Uterus (tissue), 4 donors: Measurements from ENCODE around the gene PCED1A. TPM values are rescaled to one million over a fixed set of nuclear protein-coding genes. Genes with fewer than 3 reads are reported as not detected.

Experiments
- DNase-seq, 2 donors: peaks; one replicate each; pipeline ENCODE4 v3.0.0-alpha.2; 2019 to 2020
- H3K27ac ChIP-seq, 2 donors: fragments of 200-600 bp; sonication (generic); 1 replicate in 1 of 2; 2 replicates in 1 of 2; pipeline ENCODE4 v1.5.1; 2016 to 2018
- H3K27me3 ChIP-seq, 2 donors: fragments of 200-600 bp; sonication (generic); one replicate each; pipeline ENCODE4 v1.5.1; 2018 to 2019; ENCODE audit warnings: control low read depth in 1 of 2
- H3K36me3 ChIP-seq, 2 donors: fragments of 200-600 bp; sonication (generic); one replicate each; pipeline ENCODE4 v1.5.1; 2019; ENCODE audit warnings: control low read depth in 1 of 2
- H3K4me1 ChIP-seq, 2 donors: fragments of 200-600 bp; sonication (generic); one replicate each; pipeline ENCODE4 v1.5.1; 2018 to 2019; ENCODE audit warnings: control low read depth in 1 of 2
- H3K4me3 ChIP-seq, 2 donors: fragments of 200-600 bp; sonication (generic); 1 replicate in 1 of 2; 2 replicates in 1 of 2; pipeline ENCODE4 v1.5.1; 2018 to 2019; ENCODE audit warnings: mild to moderate bottlenecking in 1 of 2
- H3K9me3 ChIP-seq, 2 donors: fragments of 200-600 bp; sonication (generic); one replicate each; pipeline ENCODE4 v1.5.1; 2019; ENCODE audit warnings: control low read depth in 1 of 2
- POLR2A ChIP-seq, 2 donors: fragments of 450-650 bp; IDR thresholded peaks; one replicate each; pipeline ENCODE4 v1.6.1; 2016; ENCODE audit warnings: antibody characterized with exemption in 2 of 2, mild to moderate bottlenecking in 1 of 2, moderate library complexity in 1 of 2
- intact Hi-C: fragments of 100-400 bp; cut with DNase I; formaldehyde crosslinking; loops from one replicate; pipeline ENCODE4 v1.15.1; 2023; ENCODE audit warnings: low total_unique reads
- total RNA-seq, 4 donors: library from RNA; depleted of rRNA in 3 of 4; stranded (reverse); fragments of >200 nt in 3 of 4; gene quantifications; one replicate each; pipeline versions ENCODE4 v1.1.0 to v1.2.4, GENCODE V29; 2014 to 2023
- TF ChIP-seq, protein P1 (sequence below), 4 experiments: fragments of 200-600 bp in 2 of 4; fragments of 450-650 bp in 2 of 4; sonication (generic) in 2 of 4; IDR thresholded peaks; one replicate each; pipeline ENCODE4 v1.5.1; 2016 to 2019; ENCODE audit warnings: antibody characterized with exemption in 4 of 4, mild to moderate bottlenecking in 2 of 4, moderate library complexity in 1 of 4
- donor health status: DM: yes; HTN: yes; CAD: no.

PCED1A gene
- total RNA-seq, 4 donors from 2014 or later = 13.5 to 43.6 (median 31.3) TPM

DNA sequence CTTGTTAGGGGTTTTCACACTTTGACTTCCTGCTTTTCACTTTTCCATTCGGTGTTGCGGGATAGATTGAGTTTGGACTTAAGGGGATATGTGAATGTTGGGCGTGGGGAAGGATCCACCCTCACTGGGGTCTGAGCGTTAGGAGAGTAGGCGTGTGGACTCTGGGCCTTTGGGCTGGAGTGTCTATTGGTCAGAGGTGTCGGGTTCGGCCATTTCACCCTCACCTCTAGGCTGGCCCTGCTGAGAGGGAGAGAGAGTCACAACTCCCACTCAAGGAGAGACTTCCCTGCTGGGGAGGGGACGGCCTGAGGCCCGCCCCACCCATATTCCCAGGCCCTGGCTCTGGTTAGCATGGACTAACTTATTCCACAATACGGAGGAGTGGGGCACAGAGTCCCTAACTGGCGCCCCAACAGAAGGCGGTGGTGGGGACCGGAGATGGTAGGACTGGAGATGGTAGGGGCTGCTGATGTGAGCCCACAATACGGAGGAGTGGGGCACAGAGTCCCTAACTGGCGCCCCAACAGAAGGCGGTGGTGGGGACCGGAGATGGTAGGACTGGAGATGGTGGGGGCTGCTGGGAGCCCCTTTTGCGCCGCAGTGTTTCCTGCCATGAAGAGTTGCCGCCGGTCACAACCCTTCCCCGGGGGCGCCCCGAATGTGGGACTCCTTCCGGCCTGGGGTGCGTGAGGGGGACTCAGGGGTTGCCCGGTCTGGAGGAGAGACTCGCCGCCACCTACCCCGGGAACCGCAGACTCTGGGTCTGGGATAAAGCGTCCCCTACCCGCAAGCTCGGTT, 31.4 kb upstream of the PCED1A start:
- no peaks in the 10 kb centered on the region for H3K9me3 ChIP-seq
- H3K4me1 ChIP-seq = no peaks in the 10 kb centered on the region
- TF ChIP-seq, protein P1, sequence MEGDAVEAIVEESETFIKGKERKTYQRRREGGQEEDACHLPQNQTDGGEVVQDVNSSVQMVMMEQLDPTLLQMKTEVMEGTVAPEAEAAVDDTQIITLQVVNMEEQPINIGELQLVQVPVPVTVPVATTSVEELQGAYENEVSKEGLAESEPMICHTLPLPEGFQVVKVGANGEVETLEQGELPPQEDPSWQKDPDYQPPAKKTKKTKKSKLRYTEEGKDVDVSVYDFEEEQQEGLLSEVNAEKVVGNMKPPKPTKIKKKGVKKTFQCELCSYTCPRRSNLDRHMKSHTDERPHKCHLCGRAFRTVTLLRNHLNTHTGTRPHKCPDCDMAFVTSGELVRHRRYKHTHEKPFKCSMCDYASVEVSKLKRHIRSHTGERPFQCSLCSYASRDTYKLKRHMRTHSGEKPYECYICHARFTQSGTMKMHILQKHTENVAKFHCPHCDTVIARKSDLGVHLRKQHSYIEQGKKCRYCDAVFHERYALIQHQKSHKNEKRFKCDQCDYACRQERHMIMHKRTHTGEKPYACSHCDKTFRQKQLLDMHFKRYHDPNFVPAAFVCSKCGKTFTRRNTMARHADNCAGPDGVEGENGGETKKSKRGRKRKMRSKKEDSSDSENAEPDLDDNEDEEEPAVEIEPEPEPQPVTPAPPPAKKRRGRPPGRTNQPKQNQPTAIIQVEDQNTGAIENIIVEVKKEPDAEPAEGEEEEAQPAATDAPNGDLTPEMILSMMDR (IDR thresholded peaks at IDR 0.05) = no peak
- TF ChIP-seq POLR2A (IDR thresholded peaks at IDR 0.05) = no peak
- H3K27me3 ChIP-seq = no peaks in the 10 kb centered on the region
- H3K4me3 ChIP-seq = peak overlapping the region; percentile 58 to 81
- intact Hi-C loops = no loop called here
- no peak for DNase-seq
- no peaks in the 10 kb centered on the region for H3K36me3 ChIP-seq
- H3K27ac ChIP-seq = no peak overlapping the region

DNA sequence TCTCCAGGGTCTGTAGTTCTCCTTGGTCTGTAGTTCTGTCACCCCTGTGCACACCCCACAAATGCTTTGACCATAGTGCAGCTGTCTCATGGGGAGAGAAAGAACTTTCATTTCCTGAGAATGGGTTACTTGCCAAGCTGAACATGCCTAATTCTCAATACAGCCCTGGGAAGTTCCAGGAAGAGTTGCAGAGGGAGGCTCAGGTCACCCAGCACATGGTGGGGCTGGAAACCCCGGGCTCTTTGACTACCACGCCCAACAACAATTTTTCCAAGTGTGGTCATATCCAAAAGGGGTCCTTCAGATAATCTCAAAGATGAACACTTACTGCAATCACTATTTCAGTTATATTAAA, 30.6 kb upstream of the PCED1A start:
- Histone ChIP-seq H3K27me3 (no peaks in the 10 kb centered on the region), H3K4me3 (no peak overlapping the region), H3K36me3 (no peaks in the 10 kb centered on the region), H3K27ac (no peak overlapping the region), H3K4me1 (no peaks in the 10 kb centered on the region), H3K9me3 (no peaks in the 10 kb centered on the region)
- no peak for DNase-seq
- intact Hi-C loops = no loop called here
- TF ChIP-seq POLR2A (IDR thresholded peaks at IDR 0.05) = no peak
- TF ChIP-seq, protein P1 (IDR thresholded peaks at IDR 0.05) = no peak

DNA sequence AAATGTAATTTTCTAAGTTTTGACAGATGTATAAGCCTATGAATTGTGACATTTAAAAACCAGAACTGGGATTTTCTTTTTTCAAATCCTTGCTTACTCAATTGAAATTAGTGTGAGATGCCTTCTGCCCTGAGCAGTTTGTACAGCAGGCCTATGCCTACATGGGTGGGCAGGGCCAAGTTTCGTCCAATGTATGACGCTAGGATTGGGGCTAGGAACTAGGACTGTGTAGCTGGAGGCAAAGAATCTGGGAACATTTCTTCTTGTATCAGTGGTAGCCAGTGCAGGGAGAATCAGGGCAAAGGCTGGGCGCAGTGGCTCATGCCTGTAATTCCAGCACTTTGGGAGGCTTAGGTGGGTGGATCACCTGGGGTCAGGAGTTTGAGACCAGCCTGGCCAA, 28.9 kb upstream of the PCED1A start:
- no peaks in the 10 kb centered on the region for H3K27me3 ChIP-seq
- H3K36me3 ChIP-seq = no peaks in the 10 kb centered on the region
- H3K9me3 ChIP-seq = no peaks in the 10 kb centered on the region
- intact Hi-C loops = no loop called here
- H3K4me3 ChIP-seq = no peak overlapping the region
- H3K27ac ChIP-seq = no peak overlapping the region
- H3K4me1 ChIP-seq = no peaks in the 10 kb centered on the region
- no peak for DNase-seq
- TF ChIP-seq, protein P1 (IDR thresholded peaks at IDR 0.05) = no peak
- no peak for TF ChIP-seq POLR2A (IDR thresholded peaks at IDR 0.05)

DNA sequence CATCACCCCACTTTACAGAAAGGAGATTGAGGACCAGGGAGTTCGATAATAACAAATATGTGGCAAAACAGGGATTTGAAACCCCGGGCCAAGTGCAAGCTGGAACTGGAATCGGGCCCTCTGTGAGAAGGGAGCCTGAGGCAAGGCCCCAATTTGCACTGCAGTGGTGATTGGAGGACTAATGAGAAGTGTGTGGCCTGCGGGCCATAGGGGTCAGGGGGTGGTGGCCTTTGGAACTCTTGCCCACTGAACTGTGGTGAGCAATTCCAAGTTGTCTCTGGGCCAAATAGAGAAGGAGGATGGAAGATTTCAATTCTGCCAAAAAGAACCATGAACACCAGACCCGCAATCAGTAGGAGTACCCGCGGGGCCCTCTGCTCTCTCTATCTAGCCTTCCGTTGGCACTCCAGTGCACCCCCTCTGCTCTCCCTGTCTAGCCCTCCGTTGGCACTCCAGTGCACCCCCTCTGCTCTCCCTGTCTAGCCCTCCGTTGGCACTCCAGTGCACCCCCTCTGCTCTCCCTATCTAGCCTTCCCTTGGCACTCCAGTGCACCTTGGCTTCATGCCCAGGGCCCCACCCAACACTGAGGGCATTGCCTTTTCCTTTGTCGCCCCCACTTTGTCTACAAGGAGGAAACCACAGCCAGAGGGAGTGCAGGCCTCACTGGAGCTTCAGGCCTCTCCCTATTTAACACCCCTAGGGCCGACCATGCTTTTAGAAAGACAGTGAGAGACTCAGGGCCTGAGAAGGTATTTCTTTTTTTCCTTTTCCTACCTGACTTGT, 26.8 kb upstream of the PCED1A start:
- no peaks in the 10 kb centered on the region for H3K4me1 ChIP-seq
- no peak overlapping the region for H3K27ac ChIP-seq
- no peak overlapping the region for H3K4me3 ChIP-seq
- H3K27me3 ChIP-seq = no peaks in the 10 kb centered on the region
- H3K36me3 ChIP-seq = no peaks in the 10 kb centered on the region
- no peaks in the 10 kb centered on the region for H3K9me3 ChIP-seq
- no peak for TF ChIP-seq POLR2A (IDR thresholded peaks at IDR 0.05)
- TF ChIP-seq, protein P1 (IDR thresholded peaks at IDR 0.05) = no peak
- no peak for DNase-seq
- intact Hi-C loops = no loop called here

DNA sequence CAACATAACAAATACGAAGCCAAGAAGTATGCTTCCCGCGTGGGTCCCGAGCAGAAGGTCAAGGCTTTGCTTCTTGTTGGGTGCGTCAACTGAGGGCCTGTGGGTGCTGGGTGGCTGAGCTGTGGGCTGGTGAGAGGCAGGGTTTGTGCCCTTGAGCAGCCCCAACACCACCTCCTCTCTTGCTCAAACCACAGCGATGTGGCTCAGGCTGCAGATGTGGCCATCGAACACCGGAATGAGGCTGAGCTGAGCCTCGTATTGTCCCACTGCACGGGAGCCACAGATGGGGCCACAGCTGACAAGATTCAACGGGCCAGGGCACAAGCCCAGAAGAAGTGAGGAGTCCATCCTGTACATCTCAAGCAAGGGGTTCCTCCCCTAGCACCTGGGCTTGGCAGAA, 25.8 kb upstream of the PCED1A start:
- intact Hi-C loops = no loop called here
- no peaks in the 10 kb centered on the region for H3K36me3 ChIP-seq
- TF ChIP-seq, protein P1 (IDR thresholded peaks at IDR 0.05) = no peak
- TF ChIP-seq POLR2A (IDR thresholded peaks at IDR 0.05) = no peak
- no peak overlapping the region for H3K27ac ChIP-seq
- no peak for DNase-seq
- no peaks in the 10 kb centered on the region for H3K27me3 ChIP-seq
- H3K9me3 ChIP-seq = no peaks in the 10 kb centered on the region
- H3K4me1 ChIP-seq = no peaks in the 10 kb centered on the region
- no peak overlapping the region for H3K4me3 ChIP-seq
